T-cell (primary cell): Measurements from ENCODE around the gene TTF2. TPM values are rescaled to one million over a fixed set of nuclear protein-coding genes. Genes with fewer than 3 reads are reported as not detected.
A peak's percentile ranks its signal among the peaks of the same experiment; 100 is the strongest.

ENCODE experiments used
- ATAC-seq, 4 experiments: fragments of 200-7000 bp in 3 of 4; fragments of 150-1000 bp in 1 of 4; cut with Tn5 transposase; replicated peaks in 1 of 4; 1 replicate in 3 of 4; 2 replicates in 1 of 4; pipeline ENCODE4 v1.10.0; 2021; ENCODE audit warnings: moderate library complexity in 3 of 4, mild to moderate bottlenecking in 2 of 4, moderate number of reproducible peaks in 1 of 4
- CTCF ChIA-PET, 2 donors: fragments of 300-600 bp; sonication (Branson Sonifier 250); formaldehyde crosslinking; loops; one replicate each; lab custom pipeline; 2022; ENCODE audit warnings: antibody characterized with exemption in 2 of 2; lab: Charles Lee
- POLR2A ChIA-PET, 2 donors: fragments of 300-600 bp; sonication (Branson Sonifier 250); formaldehyde crosslinking; loops; one replicate each; lab custom pipeline; 2022; ENCODE audit warnings: antibody characterized with exemption in 2 of 2; lab: Charles Lee
- DNase-seq, 35 experiments: peaks; one replicate each; pipeline versions ENCODE4 v3.0.0 to v3.0.0-alpha.2; 2013 to 2023
- H3K27ac ChIP-seq: one replicate; pipeline ENCODE4 v1.5.1; 2013; ENCODE audit warnings: low read length
- H3K27me3 ChIP-seq, 2 experiments: replicated peaks in 1 of 2; 1 replicate in 1 of 2; 2 replicates in 1 of 2; pipeline versions ENCODE4 v1.6.1 to v1.7.0; 2013; ENCODE audit warnings: low read length in 1 of 2, mixed read lengths in 1 of 2; ENCODE audit not compliant: control insufficient read depth in 2 of 2, insufficient read depth in 2 of 2; ENCODE audit errors: extremely low read depth in 1 of 2
- H3K36me3 ChIP-seq, 2 donors: 1 replicate in 1 of 2; 2 replicates in 1 of 2; pipeline versions ENCODE4 v1.6.1 to v1.7.0; 2013; ENCODE audit warnings: low read length in 1 of 2; ENCODE audit not compliant: control insufficient read depth in 2 of 2, insufficient read depth in 1 of 2; ENCODE audit errors: extremely low read depth in 1 of 2
- H3K4me1 ChIP-seq, 2 experiments: 1 replicate in 1 of 2; 2 replicates in 1 of 2; pipeline versions ENCODE4 v1.6.1 to v1.7.0; 2013; ENCODE audit warnings: low read length in 2 of 2, mixed read lengths in 1 of 2; ENCODE audit not compliant: insufficient read depth in 2 of 2, control insufficient read depth in 1 of 2; ENCODE audit errors: extremely low read depth in 1 of 2
- H3K4me3 ChIP-seq, 2 donors: 1 replicate in 1 of 2; 2 replicates in 1 of 2; pipeline versions ENCODE4 v1.5.1 to v1.7.0; 2013; ENCODE audit warnings: mild to moderate bottlenecking in 2 of 2, low read length in 1 of 2, moderate library complexity in 1 of 2; ENCODE audit not compliant: control insufficient read depth in 1 of 2; ENCODE audit errors: extremely low read depth in 1 of 2
- H3K9me3 ChIP-seq: 2 replicates; pipeline ENCODE4 v1.7.0; 2013
- H3K27ac Mint-ChIP-seq, 2 donors: one replicate each; pipeline ENCODE4 v1.8.0; 2020 to 2021; ENCODE audit warnings: mild to moderate bottlenecking in 2 of 2, mixed read lengths in 2 of 2
- H3K27me3 Mint-ChIP-seq, 2 donors: one replicate each; pipeline ENCODE4 v1.8.0; 2021 to 2022; ENCODE audit warnings: mixed read lengths in 2 of 2
- H3K36me3 Mint-ChIP-seq: one replicate; pipeline ENCODE4 v1.8.0; 2021; ENCODE audit warnings: mixed read lengths
- H3K4me1 Mint-ChIP-seq, 3 donors: one replicate each; pipeline ENCODE4 v1.8.0; 2020 to 2022; ENCODE audit warnings: mixed read lengths in 3 of 3, mild to moderate bottlenecking in 1 of 3
- H3K4me3 Mint-ChIP-seq, 3 donors: one replicate each; pipeline ENCODE4 v1.8.0; 2020 to 2022; ENCODE audit warnings: mild to moderate bottlenecking in 3 of 3, mixed read lengths in 3 of 3, moderate library complexity in 3 of 3
- H3K9me3 Mint-ChIP-seq, 3 donors: one replicate each; pipeline ENCODE4 v1.8.0; 2020 to 2022; ENCODE audit warnings: mixed read lengths in 3 of 3
- WGBS: methylation state at CpG from one replicate; pipeline ENCODE4 v1.1.5; 2013; ENCODE audit warnings: missing lambda C conversion rate; ENCODE audit not compliant: insufficient coverage; 5-methylcytosine and 5-hydroxymethylcytosine counted together
- total RNA-seq, 35 experiments: library from RNA in 6 of 35; stranded (reverse) in 6 of 35; fragments of 120-200 nt in 1 of 35; gene quantifications; one replicate each; pipeline versions ENCODE4 v1.2.1 to v1.2.4 and lab custom pipeline; 2013 to 2026

Gene TTF2
- total RNA-seq, 5 donors from 2014 or later (not counting 1 experiment from before 2014, with no cell fraction given), result 26.7 to 37.1 (median 33.8) TPM

GRCh38 chr1:117017648-117018047 is 42.5 kb upstream of the TTF2 start:
- peaks cover 24% of the 10 kb centered on the region for H3K36me3 Mint-ChIP-seq
- no peak overlapping the region for H3K4me3 Mint-ChIP-seq
- H3K9me3 Mint-ChIP-seq, result no peaks in the 10 kb centered on the region
- POLR2A ChIA-PET, result no interaction called here
- ATAC-seq (peak in 2 of 4 experiments; percentile 26 to 30), DNase-seq (no peak)
- H3K4me1 Mint-ChIP-seq, result peaks cover 18 to 26% (median 19%) of the 10 kb centered on the region in 3 donors
- no peak overlapping the region for H3K4me3 ChIP-seq
- H3K27me3 Mint-ChIP-seq, result no peaks in the 10 kb centered on the region
- H3K27me3 ChIP-seq, result no peaks in the 10 kb centered on the region
- CTCF ChIA-PET, result no interaction called here
- H3K4me1 ChIP-seq, result peaks cover 14 to 17% of the 10 kb centered on the region in 2 experiments
- H3K9me3 ChIP-seq, result no peaks in the 10 kb centered on the region
- 25% methylated on average over 2 of the region's 3 CpGs for WGBS
- H3K36me3 ChIP-seq, result no peaks in the 10 kb centered on the region
- H3K27ac ChIP-seq, result no peak overlapping the region
- H3K27ac Mint-ChIP-seq, result peak overlapping the region in 1 of 2 donors; percentile 28

DNA sequence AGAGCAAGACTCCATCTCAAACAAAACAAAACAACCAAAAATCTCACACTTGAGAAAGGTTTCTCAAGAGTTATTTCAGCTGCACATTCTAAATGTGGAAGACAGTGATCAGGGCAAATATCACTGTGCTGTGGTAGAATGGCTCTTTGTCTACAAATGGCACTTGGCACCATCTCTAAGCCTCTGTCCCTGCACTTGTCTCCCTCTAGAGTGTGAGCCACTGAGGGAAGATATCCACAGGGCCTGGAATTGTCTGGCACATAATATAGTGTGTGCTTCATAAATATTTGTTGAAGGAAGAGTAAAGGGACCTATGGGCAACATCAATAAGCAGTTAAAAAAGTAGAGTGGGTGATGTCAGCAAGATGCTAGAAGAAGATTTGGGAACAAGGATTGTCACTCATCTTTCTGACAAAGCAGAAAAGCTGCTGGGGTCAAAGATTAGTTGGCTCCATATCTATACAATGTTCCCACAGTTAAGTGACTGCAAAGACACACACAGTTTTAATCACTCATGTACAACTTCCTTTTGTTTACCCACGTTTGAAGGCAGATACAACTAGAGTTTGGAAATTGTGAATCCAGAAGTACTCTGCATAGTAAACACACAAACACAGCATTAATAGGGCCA is 39.5 kb upstream of the TTF2 start:
- H3K4me1 ChIP-seq, result peaks cover 8 to 11% of the 10 kb centered on the region in 2 experiments
- no CpG with 5 or more reads among the region's 1 CpG for WGBS
- no peaks in the 10 kb centered on the region for H3K27me3 Mint-ChIP-seq
- H3K36me3 ChIP-seq, result peaks cover 0 to 1% of the 10 kb centered on the region in 2 donors
- CTCF ChIA-PET, result interaction anchor here in 1 of 2 donors (0.6 kb wide), 1 partner anchor 84 kb away, joined by 9 read pairs; no protein-coding TSS in a partner anchor
- no peak overlapping the region for H3K27ac ChIP-seq
- H3K9me3 Mint-ChIP-seq, result no peaks in the 10 kb centered on the region
- H3K27me3 ChIP-seq, result no peaks in the 10 kb centered on the region
- H3K9me3 ChIP-seq, result no peaks in the 10 kb centered on the region
- DNase-seq (no peak), ATAC-seq (no peak)
- no peak overlapping the region for H3K27ac Mint-ChIP-seq
- peaks cover 28% of the 10 kb centered on the region for H3K36me3 Mint-ChIP-seq
- POLR2A ChIA-PET, result interaction anchor here in 1 of 2 donors (0.7 kb wide), 1 partner anchor 18 kb away, joined by 3 read pairs; no protein-coding TSS in a partner anchor
- peaks cover 6 to 11% (median 8%) of the 10 kb centered on the region in 3 donors for H3K4me1 Mint-ChIP-seq
- H3K4me3 ChIP-seq, result no peak overlapping the region
- H3K4me3 Mint-ChIP-seq, result no peak overlapping the region

- Histone ChIP-seq H3K4me3 (no peak overlapping the region), H3K4me1 (peaks cover 7 to 9% of the 10 kb centered on the region in 2 experiments), H3K27me3 (no peaks in the 10 kb centered on the region), H3K27ac (no peak overlapping the region), H3K36me3 (peaks cover 0 to 7% of the 10 kb centered on the region in 2 donors), H3K9me3 (no peaks in the 10 kb centered on the region)
- Mint-ChIP-seq H3K4me3 (no peak overlapping the region), H3K4me1 (peaks cover 5 to 6% (median 5%) of the 10 kb centered on the region in 3 donors), H3K9me3 (no peaks in the 10 kb centered on the region), H3K36me3 (peaks cover 30% of the 10 kb centered on the region), H3K27me3 (no peaks in the 10 kb centered on the region), H3K27ac (no peak overlapping the region)
- DNase-seq, result no peak
- POLR2A ChIA-PET, result no interaction called here
- CTCF ChIA-PET, result interaction anchor here in 1 of 2 donors (0.6 kb wide), 1 partner anchor 724 kb away, joined by 3 read pairs; no protein-coding TSS in a partner anchor
- ATAC-seq, result no peak
- no CpG with 5 or more reads among the region's 3 CpGs for WGBS
Observed at GRCh38 chr1:117022114-117022513, 38.0 kb upstream of the TTF2 start.

DNA sequence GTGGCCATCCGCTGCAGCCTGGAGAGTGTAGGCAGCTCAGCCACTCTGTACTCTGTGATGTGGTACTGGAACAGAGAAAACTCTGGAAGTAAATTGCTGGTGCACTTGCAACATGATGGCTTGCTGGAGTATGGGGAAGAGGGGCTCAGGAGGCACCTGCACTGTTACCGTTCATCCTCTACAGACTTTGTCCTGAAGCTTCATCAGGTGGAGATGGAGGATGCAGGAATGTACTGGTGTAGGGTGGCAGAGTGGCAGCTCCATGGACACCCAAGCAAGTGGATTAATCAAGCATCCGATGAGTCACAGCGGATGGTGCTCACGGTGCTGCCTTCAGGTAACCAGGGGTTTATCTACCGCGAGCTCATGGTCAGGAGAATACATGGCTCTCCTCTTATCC is 34.6 kb upstream of the TTF2 start:
- Mint-ChIP-seq H3K4me3 (no peak overlapping the region), H3K4me1 (peaks cover 2 to 7% (median 5%) of the 10 kb centered on the region in 3 donors), H3K9me3 (no peaks in the 10 kb centered on the region), H3K27me3 (no peaks in the 10 kb centered on the region), H3K36me3 (peaks cover 17% of the 10 kb centered on the region), H3K27ac (no peak overlapping the region)
- Histone ChIP-seq H3K27ac (no peak overlapping the region), H3K27me3 (no peaks in the 10 kb centered on the region), H3K4me1 (no peaks in the 10 kb centered on the region), H3K4me3 (no peak overlapping the region), H3K9me3 (no peaks in the 10 kb centered on the region), H3K36me3 (peaks cover 0 to 9% of the 10 kb centered on the region in 2 donors)
- 100% methylated on average over 7 of the region's 7 CpGs for WGBS
- ATAC-seq (no peak), DNase-seq (no peak)
- ChIA-PET CTCF (no interaction called here), POLR2A (no interaction called here)

DNA sequence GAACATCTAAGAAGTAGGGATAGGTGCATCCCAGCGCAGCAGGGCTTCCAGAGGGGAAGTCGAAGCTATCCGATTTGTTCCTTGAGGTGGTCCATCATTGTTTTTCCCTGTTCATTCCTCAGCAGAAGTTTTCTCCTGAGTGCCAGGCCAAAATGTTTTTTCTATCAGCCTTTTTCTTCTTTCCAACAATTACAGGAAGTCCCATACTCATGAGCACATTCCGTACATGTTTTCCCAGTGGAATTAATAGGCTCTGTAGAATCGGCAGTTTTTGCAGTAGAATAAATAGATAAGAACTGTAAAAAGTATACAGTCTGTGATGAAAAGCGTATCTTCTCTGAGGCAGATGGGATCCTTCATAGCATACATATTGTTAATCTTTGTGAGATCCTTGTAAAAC is 33.8 kb upstream of the TTF2 start:
- DNase-seq, result no peak
- Mint-ChIP-seq H3K4me1 (peaks cover 5 to 9% (median 5%) of the 10 kb centered on the region in 3 donors), H3K27ac (no peak overlapping the region), H3K9me3 (no peaks in the 10 kb centered on the region), H3K27me3 (no peaks in the 10 kb centered on the region), H3K36me3 (peaks cover 10% of the 10 kb centered on the region), H3K4me3 (no peak overlapping the region)
- ChIA-PET CTCF (interaction anchor here in 1 of 2 donors (0.5 kb wide), 1 partner anchor 165 kb away, joined by 3 read pairs; no protein-coding TSS in a partner anchor), POLR2A (no interaction called here)
- H3K4me3 ChIP-seq, result no peak overlapping the region
- no peak overlapping the region for H3K27ac ChIP-seq
- H3K4me1 ChIP-seq, result no peaks in the 10 kb centered on the region
- H3K27me3 ChIP-seq, result no peaks in the 10 kb centered on the region
- H3K36me3 ChIP-seq, result peaks cover 0 to 9% of the 10 kb centered on the region in 2 donors
- no CpG with 5 or more reads among the region's 6 CpGs for WGBS
- ATAC-seq, result no peak
- H3K9me3 ChIP-seq, result no peaks in the 10 kb centered on the region

DNA sequence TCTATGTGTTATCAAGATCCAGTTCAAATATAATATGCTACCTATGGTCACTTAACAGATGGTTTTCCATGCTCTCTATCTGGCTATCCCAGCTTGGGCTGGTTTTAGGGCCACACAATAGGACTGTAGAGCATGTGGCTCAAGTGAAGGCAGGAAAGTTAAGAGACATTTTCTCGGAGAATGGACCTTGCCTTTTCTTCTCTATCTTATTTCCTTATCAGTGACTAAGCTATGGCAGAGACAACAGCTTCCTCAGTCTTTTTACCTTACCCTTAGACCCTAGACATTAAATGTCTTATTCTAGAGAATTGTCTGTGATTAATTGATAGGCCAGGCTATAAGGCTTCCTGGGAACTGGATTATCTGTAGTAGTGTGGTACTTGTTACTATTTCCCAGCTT is 30.4 kb upstream of the TTF2 start:
- Mint-ChIP-seq H3K36me3 (peaks cover 18% of the 10 kb centered on the region), H3K4me1 (peaks cover 12 to 21% (median 12%) of the 10 kb centered on the region in 3 donors)
- WGBS, result no CpG with 5 or more reads among the region's 1 CpG

More for the DNA sequence above, 30.4 kb upstream of the TTF2 start:
- no peaks in the 10 kb centered on the region for H3K4me1 ChIP-seq
- DNase-seq (no peak), ATAC-seq (no peak)
- CTCF ChIA-PET, result no interaction called here
- no peaks in the 10 kb centered on the region for H3K9me3 ChIP-seq
- Mint-ChIP-seq H3K9me3 (no peaks in the 10 kb centered on the region), H3K27me3 (no peaks in the 10 kb centered on the region), H3K4me3 (no peak overlapping the region), H3K27ac (no peak overlapping the region)
- peaks cover 0 to 9% of the 10 kb centered on the region in 2 donors for H3K36me3 ChIP-seq
- no peaks in the 10 kb centered on the region for H3K27me3 ChIP-seq
- no peak overlapping the region for H3K4me3 ChIP-seq
- H3K27ac ChIP-seq, result no peak overlapping the region
- POLR2A ChIA-PET, result no interaction called here
